ENCODE measurements around the gene SMYD3. TPM values are rescaled to one million over a fixed set of nuclear protein-coding genes. Genes with fewer than 3 reads are reported as not detected.

The SMYD3 gene
- total and polyA plus RNA-seq, 9 of the 15 experiments (the other 6 are each of a cell fraction or from before 2014, with no cell fraction given): 128 to 440 (median 197) TPM

DNA sequence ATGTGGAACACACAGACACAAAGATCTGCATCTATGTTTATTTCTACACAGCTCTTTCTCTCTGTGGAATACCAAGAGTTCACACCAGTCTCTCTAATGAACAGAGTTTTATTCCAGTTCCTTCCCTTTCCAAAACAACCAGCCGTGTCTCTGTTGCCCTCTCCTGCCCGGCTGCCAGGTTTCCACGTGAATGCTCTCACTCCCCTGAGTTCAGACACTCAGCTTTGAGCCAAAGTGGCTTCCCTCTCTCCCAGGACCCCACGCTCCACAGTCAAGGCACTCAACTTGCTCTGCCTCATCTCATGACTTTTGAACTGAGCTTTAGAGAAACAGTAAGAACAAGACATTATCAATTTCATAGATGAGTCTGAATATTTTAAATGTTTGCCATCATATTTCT is 488.9 kb downstream of the SMYD3 start (continued):
- TF ChIP-seq, protein P1, sequence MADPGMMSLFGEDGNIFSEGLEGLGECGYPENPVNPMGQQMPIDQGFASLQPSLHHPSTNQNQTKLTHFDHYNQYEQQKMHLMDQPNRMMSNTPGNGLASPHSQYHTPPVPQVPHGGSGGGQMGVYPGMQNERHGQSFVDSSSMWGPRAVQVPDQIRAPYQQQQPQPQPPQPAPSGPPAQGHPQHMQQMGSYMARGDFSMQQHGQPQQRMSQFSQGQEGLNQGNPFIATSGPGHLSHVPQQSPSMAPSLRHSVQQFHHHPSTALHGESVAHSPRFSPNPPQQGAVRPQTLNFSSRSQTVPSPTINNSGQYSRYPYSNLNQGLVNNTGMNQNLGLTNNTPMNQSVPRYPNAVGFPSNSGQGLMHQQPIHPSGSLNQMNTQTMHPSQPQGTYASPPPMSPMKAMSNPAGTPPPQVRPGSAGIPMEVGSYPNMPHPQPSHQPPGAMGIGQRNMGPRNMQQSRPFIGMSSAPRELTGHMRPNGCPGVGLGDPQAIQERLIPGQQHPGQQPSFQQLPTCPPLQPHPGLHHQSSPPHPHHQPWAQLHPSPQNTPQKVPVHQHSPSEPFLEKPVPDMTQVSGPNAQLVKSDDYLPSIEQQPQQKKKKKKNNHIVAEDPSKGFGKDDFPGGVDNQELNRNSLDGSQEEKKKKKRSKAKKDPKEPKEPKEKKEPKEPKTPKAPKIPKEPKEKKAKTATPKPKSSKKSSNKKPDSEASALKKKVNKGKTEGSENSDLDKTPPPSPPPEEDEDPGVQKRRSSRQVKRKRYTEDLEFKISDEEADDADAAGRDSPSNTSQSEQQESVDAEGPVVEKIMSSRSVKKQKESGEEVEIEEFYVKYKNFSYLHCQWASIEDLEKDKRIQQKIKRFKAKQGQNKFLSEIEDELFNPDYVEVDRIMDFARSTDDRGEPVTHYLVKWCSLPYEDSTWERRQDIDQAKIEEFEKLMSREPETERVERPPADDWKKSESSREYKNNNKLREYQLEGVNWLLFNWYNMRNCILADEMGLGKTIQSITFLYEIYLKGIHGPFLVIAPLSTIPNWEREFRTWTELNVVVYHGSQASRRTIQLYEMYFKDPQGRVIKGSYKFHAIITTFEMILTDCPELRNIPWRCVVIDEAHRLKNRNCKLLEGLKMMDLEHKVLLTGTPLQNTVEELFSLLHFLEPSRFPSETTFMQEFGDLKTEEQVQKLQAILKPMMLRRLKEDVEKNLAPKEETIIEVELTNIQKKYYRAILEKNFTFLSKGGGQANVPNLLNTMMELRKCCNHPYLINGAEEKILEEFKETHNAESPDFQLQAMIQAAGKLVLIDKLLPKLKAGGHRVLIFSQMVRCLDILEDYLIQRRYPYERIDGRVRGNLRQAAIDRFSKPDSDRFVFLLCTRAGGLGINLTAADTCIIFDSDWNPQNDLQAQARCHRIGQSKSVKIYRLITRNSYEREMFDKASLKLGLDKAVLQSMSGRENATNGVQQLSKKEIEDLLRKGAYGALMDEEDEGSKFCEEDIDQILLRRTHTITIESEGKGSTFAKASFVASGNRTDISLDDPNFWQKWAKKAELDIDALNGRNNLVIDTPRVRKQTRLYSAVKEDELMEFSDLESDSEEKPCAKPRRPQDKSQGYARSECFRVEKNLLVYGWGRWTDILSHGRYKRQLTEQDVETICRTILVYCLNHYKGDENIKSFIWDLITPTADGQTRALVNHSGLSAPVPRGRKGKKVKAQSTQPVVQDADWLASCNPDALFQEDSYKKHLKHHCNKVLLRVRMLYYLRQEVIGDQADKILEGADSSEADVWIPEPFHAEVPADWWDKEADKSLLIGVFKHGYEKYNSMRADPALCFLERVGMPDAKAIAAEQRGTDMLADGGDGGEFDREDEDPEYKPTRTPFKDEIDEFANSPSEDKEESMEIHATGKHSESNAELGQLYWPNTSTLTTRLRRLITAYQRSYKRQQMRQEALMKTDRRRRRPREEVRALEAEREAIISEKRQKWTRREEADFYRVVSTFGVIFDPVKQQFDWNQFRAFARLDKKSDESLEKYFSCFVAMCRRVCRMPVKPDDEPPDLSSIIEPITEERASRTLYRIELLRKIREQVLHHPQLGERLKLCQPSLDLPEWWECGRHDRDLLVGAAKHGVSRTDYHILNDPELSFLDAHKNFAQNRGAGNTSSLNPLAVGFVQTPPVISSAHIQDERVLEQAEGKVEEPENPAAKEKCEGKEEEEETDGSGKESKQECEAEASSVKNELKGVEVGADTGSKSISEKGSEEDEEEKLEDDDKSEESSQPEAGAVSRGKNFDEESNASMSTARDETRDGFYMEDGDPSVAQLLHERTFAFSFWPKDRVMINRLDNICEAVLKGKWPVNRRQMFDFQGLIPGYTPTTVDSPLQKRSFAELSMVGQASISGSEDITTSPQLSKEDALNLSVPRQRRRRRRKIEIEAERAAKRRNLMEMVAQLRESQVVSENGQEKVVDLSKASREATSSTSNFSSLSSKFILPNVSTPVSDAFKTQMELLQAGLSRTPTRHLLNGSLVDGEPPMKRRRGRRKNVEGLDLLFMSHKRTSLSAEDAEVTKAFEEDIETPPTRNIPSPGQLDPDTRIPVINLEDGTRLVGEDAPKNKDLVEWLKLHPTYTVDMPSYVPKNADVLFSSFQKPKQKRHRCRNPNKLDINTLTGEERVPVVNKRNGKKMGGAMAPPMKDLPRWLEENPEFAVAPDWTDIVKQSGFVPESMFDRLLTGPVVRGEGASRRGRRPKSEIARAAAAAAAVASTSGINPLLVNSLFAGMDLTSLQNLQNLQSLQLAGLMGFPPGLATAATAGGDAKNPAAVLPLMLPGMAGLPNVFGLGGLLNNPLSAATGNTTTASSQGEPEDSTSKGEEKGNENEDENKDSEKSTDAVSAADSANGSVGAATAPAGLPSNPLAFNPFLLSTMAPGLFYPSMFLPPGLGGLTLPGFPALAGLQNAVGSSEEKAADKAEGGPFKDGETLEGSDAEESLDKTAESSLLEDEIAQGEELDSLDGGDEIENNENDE (IDR thresholded peaks at IDR 0.05; ENCODE audit: low read depth, low read length): no peak

Measured in K562 (cell line).